ENCODE data around the gene STAP2.

Gene STAP2

GRCh38 chr19:4370418-4371041 lies 31.9 kb upstream of the STAP2 start:
- no peak for DNase-seq

- DNase-seq, result peak; percentile 58
Observed at GRCh38 chr19:4369888-4370260, 31.2 kb upstream of the STAP2 start.

- DNase-seq, result peak; percentile 40
Observed at GRCh38 chr19:4369109-4369887, 30.7 kb upstream of the STAP2 start.

- no peak for DNase-seq
Observed at GRCh38 chr19:4368128-4368820, 29.6 kb upstream of the STAP2 start.

- no peak for DNase-seq
Observed at GRCh38 chr19:4367781-4368127, 29.1 kb upstream of the STAP2 start.

- no peak for DNase-seq
Observed at GRCh38 chr19:4367336-4367723, 28.7 kb upstream of the STAP2 start.

- DNase-seq, result no peak
Observed at GRCh38 chr19:4366666-4367335, 28.2 kb upstream of the STAP2 start.

GRCh38 chr19:4365791-4366665 lies 27.4 kb upstream of the STAP2 start:
- no peak for DNase-seq

- no peak for DNase-seq
Observed at GRCh38 chr19:4365341-4365740, 26.7 kb upstream of the STAP2 start.

- no peak for DNase-seq
Observed at GRCh38 chr19:4363571-4364304, 25.1 kb upstream of the STAP2 start.

- DNase-seq, result no peak
Observed at GRCh38 chr19:4362831-4363545, 24.4 kb upstream of the STAP2 start.

- no peak for DNase-seq
Observed at GRCh38 chr19:4362101-4362828, 23.6 kb upstream of the STAP2 start.

GRCh38 chr19:4361152-4362046 lies 22.8 kb upstream of the STAP2 start:
- DNase-seq, result no peak

- no peak for DNase-seq
Observed at GRCh38 chr19:4360641-4361151, 22.1 kb upstream of the STAP2 start.

GRCh38 chr19:4360081-4360569 lies 21.5 kb upstream of the STAP2 start:
- no peak for DNase-seq

GRCh38 chr19:4359627-4360000 lies 21.0 kb upstream of the STAP2 start:
- DNase-seq, result no peak

GRCh38 chr19:4358709-4359626 lies 20.3 kb upstream of the STAP2 start:
- no peak for DNase-seq

GRCh38 chr19:4357921-4358326 lies 19.3 kb upstream of the STAP2 start:
- no peak for DNase-seq

Data from activated gamma-delta T cell (primary cell).